Epithelial cell of esophagus (primary cell): Measurements from ENCODE around the gene JARID2.
A peak's percentile ranks its signal among the peaks of the same experiment; 100 is the strongest.
"Not testable (repeated sequence)": the region's sequence is repeated elsewhere in the genome, so short reads cannot be mapped to it uniquely, and the experiment has no call there.

Experiments used
- DNase-seq: peaks from one replicate; pipeline ENCODE4 v3.0.0; 2010; ENCODE audit warnings: low read depth
- H3K4me3 ChIP-seq: 2 replicates; pipeline ENCODE4 v1.5.1; 2011; ENCODE audit warnings: mild to moderate bottlenecking, low read length, control low read depth
- TF ChIP-seq, protein P1 (sequence below): IDR thresholded peaks from 2 replicates; pipeline ENCODE4 v1.5.1; 2011; ENCODE audit warnings: low read depth, mild to moderate bottlenecking, low read length, control low read depth, inconsistent platforms; ENCODE audit not compliant: insufficient read depth; ENCODE audit errors: missing control alignments

The JARID2 gene

DNA sequence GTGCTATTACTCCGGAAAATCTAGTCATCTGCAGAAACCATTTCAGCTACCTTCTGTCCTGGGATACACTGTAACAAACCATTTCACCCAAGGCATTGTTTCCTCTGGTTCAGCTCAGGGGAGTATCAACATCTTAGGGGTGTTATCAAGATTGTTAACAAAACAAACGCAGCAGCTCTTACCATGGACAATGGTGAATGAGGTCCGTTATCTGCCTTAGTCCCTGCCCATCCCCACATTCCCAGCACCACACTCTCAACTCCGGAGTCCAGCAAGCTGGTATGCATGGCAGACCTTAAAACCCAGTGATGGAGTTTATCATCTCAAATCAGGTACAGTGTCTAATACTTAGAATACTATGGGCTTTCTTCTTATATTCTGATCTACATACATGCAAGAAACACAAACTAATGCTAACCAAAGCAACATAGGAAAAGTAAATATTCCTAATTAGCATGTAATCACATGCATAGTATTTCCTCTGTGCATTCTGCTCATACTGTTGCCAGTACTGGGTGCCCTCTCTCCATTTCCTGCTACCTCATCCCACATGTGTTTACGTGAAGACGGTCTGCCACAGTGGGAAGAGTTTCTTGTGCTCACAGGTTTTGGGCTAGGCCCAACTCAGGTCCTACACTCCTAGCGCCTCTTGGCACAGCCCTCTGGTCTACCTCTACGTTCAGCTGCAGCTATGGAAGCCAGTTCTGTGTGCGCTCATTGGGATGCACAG, 293.1 kb downstream of the JARID2 start:
- TF ChIP-seq, protein P1, sequence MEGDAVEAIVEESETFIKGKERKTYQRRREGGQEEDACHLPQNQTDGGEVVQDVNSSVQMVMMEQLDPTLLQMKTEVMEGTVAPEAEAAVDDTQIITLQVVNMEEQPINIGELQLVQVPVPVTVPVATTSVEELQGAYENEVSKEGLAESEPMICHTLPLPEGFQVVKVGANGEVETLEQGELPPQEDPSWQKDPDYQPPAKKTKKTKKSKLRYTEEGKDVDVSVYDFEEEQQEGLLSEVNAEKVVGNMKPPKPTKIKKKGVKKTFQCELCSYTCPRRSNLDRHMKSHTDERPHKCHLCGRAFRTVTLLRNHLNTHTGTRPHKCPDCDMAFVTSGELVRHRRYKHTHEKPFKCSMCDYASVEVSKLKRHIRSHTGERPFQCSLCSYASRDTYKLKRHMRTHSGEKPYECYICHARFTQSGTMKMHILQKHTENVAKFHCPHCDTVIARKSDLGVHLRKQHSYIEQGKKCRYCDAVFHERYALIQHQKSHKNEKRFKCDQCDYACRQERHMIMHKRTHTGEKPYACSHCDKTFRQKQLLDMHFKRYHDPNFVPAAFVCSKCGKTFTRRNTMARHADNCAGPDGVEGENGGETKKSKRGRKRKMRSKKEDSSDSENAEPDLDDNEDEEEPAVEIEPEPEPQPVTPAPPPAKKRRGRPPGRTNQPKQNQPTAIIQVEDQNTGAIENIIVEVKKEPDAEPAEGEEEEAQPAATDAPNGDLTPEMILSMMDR: no peak
- no peak for DNase-seq
- H3K4me3 ChIP-seq: no peak overlapping the region

- H3K4me3 ChIP-seq: no peak overlapping the region
- peak; percentile 42 for DNase-seq
- TF ChIP-seq, protein P1: no peak
Measured at GRCh38 chr6:15539722-15540270, 293.9 kb downstream of the JARID2 start.

- not testable (repeated sequence) for DNase-seq, H3K4me3 ChIP-seq
Measured at GRCh38 chr6:15543332-15543917, 297.6 kb downstream of the JARID2 start.

GRCh38 chr6:15544321-15544900, 298.5 kb downstream of the JARID2 start:
- DNase-seq: no peak
- TF ChIP-seq, protein P1: no peak
- H3K4me3 ChIP-seq: no peak overlapping the region

DNA sequence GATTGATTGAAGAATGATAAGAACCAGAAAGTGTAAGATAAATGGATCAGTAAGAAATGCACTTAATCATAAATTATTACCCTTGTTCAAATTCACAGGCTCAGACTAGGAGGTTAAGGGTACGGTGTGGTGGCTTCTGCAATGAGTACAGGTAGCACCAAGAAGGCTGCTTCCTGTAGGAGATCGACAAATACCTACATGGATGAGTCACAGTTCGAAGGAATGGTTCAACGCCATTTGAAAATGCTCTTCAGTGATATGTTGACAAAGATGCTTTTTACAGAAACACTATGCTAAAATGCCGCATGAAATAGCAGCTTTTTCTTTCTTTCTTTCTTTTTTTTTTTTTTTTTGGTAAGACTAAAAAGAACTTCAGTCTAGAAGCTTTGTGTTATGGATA, 300.7 kb downstream of the JARID2 start:
- peak; percentile 46 for DNase-seq
- TF ChIP-seq, protein P1: no peak
- H3K4me3 ChIP-seq: no peak overlapping the region

DNA sequence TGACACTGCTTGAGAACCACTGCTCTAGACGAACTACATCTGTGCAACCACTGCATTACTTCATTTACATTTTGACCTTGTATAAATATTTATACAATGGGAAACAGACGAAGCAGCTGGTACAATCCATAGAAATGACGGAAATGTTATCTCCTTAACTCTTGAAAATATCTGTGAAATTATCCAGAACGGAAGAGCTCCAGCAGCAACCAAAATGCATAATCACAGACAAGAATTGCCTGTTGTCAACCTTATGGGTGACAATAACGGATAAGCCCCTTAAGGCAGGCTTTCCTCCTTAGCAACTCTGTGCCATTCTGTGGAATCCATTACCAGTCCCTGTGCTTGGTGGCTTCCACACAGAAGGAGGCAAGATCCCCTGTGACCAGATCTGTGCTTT, 301.5 kb downstream of the JARID2 start:
- no peak for DNase-seq
- no peak overlapping the region for H3K4me3 ChIP-seq
- TF ChIP-seq, protein P1: no peak

GRCh38 chr6:15549371-15549770, 303.5 kb downstream of the JARID2 start:
- TF ChIP-seq, protein P1: no peak
- no peak for DNase-seq
- H3K4me3 ChIP-seq: no peak overlapping the region
